Measurements from ENCODE around the gene MLN. TPM values are rescaled to one million over a fixed set of nuclear protein-coding genes. Genes with fewer than 3 reads are reported as not detected.

MLN gene
- total RNA-seq, 1 experiment from 2014 or later: not detected

DNA sequence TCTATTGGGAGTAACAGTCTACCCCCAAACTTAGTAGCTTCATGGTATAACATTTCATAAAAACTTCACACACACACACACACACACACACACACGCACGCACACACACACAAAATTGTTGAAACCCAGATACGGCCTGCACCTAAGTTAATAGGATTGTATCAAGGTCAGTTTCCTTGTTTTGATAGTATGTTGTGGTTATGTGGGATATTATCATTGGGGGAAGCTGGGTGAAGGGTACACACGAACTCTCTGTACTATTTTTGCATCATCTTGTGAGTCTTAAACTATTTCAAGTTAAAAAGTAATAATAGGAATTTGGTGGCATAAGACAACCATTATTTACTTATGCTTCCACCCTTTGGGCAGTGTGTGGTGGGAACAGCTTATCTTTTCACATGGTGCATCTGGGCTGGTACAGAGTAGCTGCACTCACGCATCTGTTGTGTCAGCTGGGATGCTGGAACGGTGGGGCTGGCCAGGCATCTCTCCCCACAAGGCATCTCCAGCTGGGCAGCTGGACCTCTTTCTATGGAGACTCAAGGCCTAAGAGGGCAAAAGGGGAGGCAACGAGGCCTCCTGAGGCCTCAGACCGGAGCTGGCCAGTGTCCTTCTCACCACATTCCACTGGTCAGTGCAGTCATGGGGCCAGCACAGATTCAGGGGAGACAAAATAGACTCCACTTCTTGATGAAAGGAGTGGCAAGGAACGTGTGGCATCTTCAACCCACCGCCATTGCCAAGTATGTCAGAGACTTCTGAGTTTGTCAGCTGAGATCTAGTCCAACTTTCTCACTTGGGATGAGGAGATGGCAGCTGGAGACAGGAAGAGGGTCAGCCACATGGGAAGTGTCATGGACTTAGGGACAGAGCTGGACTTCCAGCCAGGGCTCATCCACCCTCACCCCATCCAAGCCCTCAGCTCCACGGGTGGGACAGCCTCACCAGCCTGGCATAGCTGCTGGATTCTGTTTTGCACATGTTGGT is 36.6 kb downstream of the MLN start:
- no peak for DNase-seq (ENCODE audit: unreplicated experiment)
- CTCF ChIA-PET: interaction anchor here (0.6 to 13.5 kb wide), 22 partner anchors 9 to 661 kb away, joined by 3 to 228 read pairs (median 4); partner anchors contain the start of genes IP6K3 and UQCC2
- no peaks in the 10 kb centered on the region for H3K36me3 Mint-ChIP-seq (ENCODE audit: insufficient read depth, unreplicated experiment)
- peaks cover 1% of the 10 kb centered on the region for H3K4me1 Mint-ChIP-seq (ENCODE audit: insufficient read depth, unreplicated experiment)
- H3K27me3 Mint-ChIP-seq (ENCODE audit: insufficient read depth, unreplicated experiment): no peaks in the 10 kb centered on the region
- no peak overlapping the region for H3K4me3 Mint-ChIP-seq (ENCODE audit: unreplicated experiment)
- TF ChIP-seq, protein P1, sequence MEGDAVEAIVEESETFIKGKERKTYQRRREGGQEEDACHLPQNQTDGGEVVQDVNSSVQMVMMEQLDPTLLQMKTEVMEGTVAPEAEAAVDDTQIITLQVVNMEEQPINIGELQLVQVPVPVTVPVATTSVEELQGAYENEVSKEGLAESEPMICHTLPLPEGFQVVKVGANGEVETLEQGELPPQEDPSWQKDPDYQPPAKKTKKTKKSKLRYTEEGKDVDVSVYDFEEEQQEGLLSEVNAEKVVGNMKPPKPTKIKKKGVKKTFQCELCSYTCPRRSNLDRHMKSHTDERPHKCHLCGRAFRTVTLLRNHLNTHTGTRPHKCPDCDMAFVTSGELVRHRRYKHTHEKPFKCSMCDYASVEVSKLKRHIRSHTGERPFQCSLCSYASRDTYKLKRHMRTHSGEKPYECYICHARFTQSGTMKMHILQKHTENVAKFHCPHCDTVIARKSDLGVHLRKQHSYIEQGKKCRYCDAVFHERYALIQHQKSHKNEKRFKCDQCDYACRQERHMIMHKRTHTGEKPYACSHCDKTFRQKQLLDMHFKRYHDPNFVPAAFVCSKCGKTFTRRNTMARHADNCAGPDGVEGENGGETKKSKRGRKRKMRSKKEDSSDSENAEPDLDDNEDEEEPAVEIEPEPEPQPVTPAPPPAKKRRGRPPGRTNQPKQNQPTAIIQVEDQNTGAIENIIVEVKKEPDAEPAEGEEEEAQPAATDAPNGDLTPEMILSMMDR (IDR thresholded peaks at IDR 0.05; ENCODE audit: unreplicated experiment): no peak
- no peaks in the 10 kb centered on the region for H3K9me3 Mint-ChIP-seq (ENCODE audit: unreplicated experiment)
- BruUV-seq (replicated peaks): no TSS peak
- no peak overlapping the region for H3K27ac Mint-ChIP-seq (ENCODE audit: low read depth, unreplicated experiment)
- intact Hi-C loops (cut with micrococcal nuclease): no loop called here
- POLR2A ChIA-PET: interaction anchor here (0.5 to 3.0 kb wide), 6 partner anchors 16 to 584 kb away, joined by 3 to 9 read pairs (median 3); partner anchors contain the start of gene UQCC2

DNA sequence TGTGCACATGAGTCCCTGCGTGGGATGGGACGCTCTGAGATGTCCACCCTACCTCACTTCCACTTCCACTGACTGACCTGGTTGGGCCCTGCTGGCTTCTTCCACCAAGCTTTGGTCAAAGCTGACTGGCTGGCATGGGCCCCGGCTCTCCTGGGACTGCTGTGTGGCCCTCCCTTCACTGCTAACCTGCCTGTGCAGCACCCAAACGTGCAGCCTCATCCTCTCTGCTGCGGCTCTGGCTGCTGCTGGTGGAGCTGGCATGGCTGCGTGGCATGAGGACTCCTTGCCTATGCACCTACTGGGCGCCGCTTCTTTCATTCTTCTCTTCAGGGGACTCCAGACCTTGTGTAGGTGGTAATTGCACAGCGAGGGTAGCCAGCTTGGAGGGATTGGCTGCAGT is 38.4 kb downstream of the MLN start:
- peaks cover 5% of the 10 kb centered on the region for H3K4me1 Mint-ChIP-seq (ENCODE audit: insufficient read depth, unreplicated experiment)
- intact Hi-C loops (cut with micrococcal nuclease): no loop called here
- CTCF ChIA-PET: interaction anchor here (0.6 to 13.5 kb wide), 2 partner anchors 19 to 389 kb away, joined by 4 to 228 read pairs; partner anchors contain the start of gene IP6K3

GRCh38 chr6:33764036-33764435 is 39.8 kb downstream of the MLN start:
- Mint-ChIP-seq H3K36me3 (ENCODE audit: insufficient read depth, unreplicated experiment) (no peaks in the 10 kb centered on the region), H3K4me1 (ENCODE audit: insufficient read depth, unreplicated experiment) (peaks cover 5% of the 10 kb centered on the region), H3K9me3 (ENCODE audit: unreplicated experiment) (no peaks in the 10 kb centered on the region), H3K4me3 (ENCODE audit: unreplicated experiment) (no peak overlapping the region), H3K27ac (ENCODE audit: low read depth, unreplicated experiment) (no peak overlapping the region), H3K27me3 (ENCODE audit: insufficient read depth, unreplicated experiment) (no peaks in the 10 kb centered on the region)
- BruUV-seq (replicated peaks): no TSS peak
- POLR2A ChIA-PET: interaction anchor here (0.8 to 1.0 kb wide), 2 partner anchors 18 to 52 kb away, joined by 3 read pairs; partner anchors contain the start of genes IP6K3 and UQCC2
- CTCF ChIA-PET: interaction anchor here (1.2 to 13.5 kb wide), 5 partner anchors 8 to 264 kb away, joined by 3 to 228 read pairs (median 35); partner anchors contain the start of genes IP6K3 and UQCC2
- TF ChIP-seq, protein P1 (IDR thresholded peaks at IDR 0.05; ENCODE audit: unreplicated experiment): no peak
- intact Hi-C loops (cut with micrococcal nuclease): no loop called here
- DNase-seq (ENCODE audit: unreplicated experiment): no peak

More for the DNA sequence above, 38.4 kb downstream of the MLN start:
- Mint-ChIP-seq H3K4me3 (ENCODE audit: unreplicated experiment) (no peak overlapping the region), H3K27ac (ENCODE audit: low read depth, unreplicated experiment) (no peak overlapping the region), H3K36me3 (ENCODE audit: insufficient read depth, unreplicated experiment) (no peaks in the 10 kb centered on the region), H3K9me3 (ENCODE audit: unreplicated experiment) (no peaks in the 10 kb centered on the region), H3K27me3 (ENCODE audit: insufficient read depth, unreplicated experiment) (no peaks in the 10 kb centered on the region)
- DNase-seq (ENCODE audit: unreplicated experiment): no peak
- POLR2A ChIA-PET: no interaction called here
- TF ChIP-seq, protein P1 (IDR thresholded peaks at IDR 0.05; ENCODE audit: unreplicated experiment): no peak
- BruUV-seq (replicated peaks): no TSS peak

- no peaks in the 10 kb centered on the region for H3K36me3 Mint-ChIP-seq (ENCODE audit: insufficient read depth, unreplicated experiment)
- DNase-seq (ENCODE audit: unreplicated experiment): no peak
- intact Hi-C loops (cut with micrococcal nuclease): loop anchor here (2.0 kb wide), 1 partner anchor 19 kb away; no protein-coding TSS in a partner anchor
- TF ChIP-seq, protein P1 (IDR thresholded peaks at IDR 0.05; ENCODE audit: unreplicated experiment): no peak
- no peaks in the 10 kb centered on the region for H3K27me3 Mint-ChIP-seq (ENCODE audit: insufficient read depth, unreplicated experiment)
- H3K27ac Mint-ChIP-seq (ENCODE audit: low read depth, unreplicated experiment): no peak overlapping the region
- H3K4me1 Mint-ChIP-seq (ENCODE audit: insufficient read depth, unreplicated experiment): peaks cover 5% of the 10 kb centered on the region
- no TSS peak for BruUV-seq (replicated peaks)
- CTCF ChIA-PET: interaction anchor here (0.6 to 13.5 kb wide), 7 partner anchors 9 to 1483 kb away, joined by 3 to 228 read pairs (median 15); partner anchors contain the start of genes IP6K3 and UQCC2
- POLR2A ChIA-PET: interaction anchor here (0.8 kb wide), 1 partner anchor 52 kb away, joined by 3 read pairs; the partner anchor contains the start of gene UQCC2
- no peak overlapping the region for H3K4me3 Mint-ChIP-seq (ENCODE audit: unreplicated experiment)
- H3K9me3 Mint-ChIP-seq (ENCODE audit: unreplicated experiment): no peaks in the 10 kb centered on the region
These were observed 40.3 kb downstream of the MLN start for GRCh38 chr6:33763483-33763882.
